GM12874 (cell line): Measurements from ENCODE around the gene SAV1.

Experiments used
- TF ChIP-seq, protein P1 (sequence below): IDR thresholded peaks from 2 replicates; pipeline ENCODE4 v1.5.1; 2011; ENCODE audit warnings: low read depth, mild to moderate bottlenecking, control low read depth, low read length, moderate library complexity; ENCODE audit not compliant: insufficient read depth

Gene SAV1

DNA sequence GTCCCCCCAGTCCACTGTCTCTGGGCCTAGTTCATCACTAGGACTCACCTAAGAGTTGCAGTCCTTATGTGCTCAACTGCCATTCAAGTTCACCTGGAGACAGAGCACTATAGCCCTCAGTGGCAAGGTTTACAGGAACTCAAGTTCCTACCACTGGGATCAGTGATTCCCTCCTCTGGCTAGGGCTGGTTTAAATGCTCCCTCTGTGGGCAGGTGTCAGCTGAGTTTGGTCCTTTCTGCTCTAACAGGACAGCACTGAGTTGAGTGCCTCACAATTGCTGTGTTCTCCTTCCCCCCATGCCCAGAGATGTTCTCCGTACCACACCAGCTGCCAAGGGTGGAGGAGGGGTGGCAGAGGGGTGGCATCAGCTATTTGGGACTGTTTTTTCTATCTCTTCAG is 20.8 kb upstream of the SAV1 start:
- TF ChIP-seq, protein P1, sequence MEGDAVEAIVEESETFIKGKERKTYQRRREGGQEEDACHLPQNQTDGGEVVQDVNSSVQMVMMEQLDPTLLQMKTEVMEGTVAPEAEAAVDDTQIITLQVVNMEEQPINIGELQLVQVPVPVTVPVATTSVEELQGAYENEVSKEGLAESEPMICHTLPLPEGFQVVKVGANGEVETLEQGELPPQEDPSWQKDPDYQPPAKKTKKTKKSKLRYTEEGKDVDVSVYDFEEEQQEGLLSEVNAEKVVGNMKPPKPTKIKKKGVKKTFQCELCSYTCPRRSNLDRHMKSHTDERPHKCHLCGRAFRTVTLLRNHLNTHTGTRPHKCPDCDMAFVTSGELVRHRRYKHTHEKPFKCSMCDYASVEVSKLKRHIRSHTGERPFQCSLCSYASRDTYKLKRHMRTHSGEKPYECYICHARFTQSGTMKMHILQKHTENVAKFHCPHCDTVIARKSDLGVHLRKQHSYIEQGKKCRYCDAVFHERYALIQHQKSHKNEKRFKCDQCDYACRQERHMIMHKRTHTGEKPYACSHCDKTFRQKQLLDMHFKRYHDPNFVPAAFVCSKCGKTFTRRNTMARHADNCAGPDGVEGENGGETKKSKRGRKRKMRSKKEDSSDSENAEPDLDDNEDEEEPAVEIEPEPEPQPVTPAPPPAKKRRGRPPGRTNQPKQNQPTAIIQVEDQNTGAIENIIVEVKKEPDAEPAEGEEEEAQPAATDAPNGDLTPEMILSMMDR, result no peak

DNA sequence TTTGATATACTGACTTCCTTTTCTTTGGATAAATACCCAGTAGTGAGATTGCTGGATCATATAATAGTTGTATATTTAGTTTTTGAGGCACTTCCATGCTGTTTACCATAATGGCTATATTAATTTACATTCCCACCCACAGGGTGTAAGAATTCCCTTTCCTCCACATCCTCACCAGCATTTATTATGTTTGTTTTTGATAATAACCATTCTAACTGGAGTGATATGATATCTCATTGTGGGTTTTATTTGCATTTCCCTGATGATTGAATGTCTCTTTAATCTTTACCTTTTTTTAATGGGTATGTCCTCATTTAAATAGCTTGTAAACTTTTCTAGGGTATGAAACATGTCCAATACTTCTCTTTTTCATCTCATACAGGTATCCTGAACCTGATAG is 11.6 kb upstream of the SAV1 start:
- TF ChIP-seq, protein P1, result no peak

DNA sequence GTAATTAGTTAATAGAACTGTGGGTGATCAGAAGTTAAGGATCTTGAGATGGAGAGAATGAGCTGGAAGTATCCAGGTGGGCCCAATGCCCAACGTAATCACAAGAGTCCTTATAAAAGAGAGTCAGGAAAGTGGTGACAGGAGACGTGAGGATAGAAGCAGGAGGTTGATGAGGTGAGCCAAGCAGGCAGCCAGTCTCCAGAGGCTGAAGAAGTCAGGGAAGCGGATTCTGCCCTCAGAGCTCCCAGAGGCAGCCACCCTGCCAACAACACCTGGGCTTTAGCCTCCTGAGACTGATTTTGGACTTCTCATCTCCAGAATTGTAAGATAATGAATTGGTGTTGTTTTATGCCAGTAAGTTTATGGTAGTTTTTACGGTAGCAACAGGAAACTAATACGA is 10.1 kb upstream of the SAV1 start:
- TF ChIP-seq, protein P1, result no peak

DNA sequence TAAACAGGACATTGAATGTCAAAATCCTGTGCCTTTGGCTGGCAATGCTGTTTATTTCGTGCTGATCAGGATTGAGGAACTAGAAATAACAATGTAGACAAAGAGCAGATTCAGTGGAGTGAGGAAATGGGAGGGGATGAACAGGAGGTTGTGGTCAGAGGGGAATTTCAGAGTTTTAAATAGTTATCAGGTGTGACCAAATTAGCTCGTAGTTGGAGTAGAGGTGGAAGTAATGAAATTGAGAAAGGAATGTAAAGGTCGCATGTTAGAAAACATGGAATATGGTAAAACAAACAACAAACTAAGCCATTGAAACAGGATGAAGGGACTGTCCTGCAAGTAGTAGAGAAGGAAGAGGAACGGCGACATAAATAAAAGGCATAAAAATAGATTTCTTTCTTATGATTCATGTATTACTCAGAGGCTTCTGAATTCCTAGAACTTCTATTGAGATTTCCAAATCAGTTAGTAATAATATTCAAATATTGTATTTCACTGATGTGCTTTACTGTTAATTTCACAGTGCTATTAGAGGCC is 9.5 kb upstream of the SAV1 start:
- TF ChIP-seq, protein P1, result no peak

DNA sequence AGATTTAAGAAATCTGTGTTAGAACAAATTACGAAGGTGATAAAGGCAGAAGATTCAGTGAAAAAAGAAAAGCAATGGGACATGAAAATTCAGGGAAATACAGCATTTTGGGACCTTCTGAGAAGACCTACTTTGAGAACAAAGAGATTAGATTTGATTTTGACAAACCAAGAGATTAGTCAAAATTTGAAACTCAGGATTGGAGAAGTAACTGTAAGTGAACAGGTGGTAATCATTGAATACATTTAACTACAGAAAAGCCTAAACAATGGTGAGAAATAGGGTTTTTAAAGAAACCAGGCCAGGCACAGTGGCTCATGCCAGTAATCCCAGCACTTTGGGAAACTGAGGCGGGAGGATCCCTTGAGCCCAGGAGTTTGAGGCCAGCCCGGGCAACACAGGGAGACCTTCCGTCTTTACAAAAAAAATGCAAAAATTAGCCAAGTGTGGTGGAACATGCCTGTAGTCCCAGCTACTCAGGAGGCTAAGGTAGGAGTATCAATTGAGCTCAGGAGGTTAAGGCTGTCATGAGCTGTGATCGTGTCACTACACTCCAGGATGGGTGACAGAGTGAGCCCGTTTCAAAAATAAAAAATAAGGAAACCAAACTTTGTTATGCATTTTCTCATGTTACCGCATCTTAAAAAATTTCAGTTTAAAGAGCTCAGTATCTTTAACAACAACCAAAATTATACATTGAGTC is 8.9 kb upstream of the SAV1 start:
- TF ChIP-seq, protein P1, result no peak

DNA sequence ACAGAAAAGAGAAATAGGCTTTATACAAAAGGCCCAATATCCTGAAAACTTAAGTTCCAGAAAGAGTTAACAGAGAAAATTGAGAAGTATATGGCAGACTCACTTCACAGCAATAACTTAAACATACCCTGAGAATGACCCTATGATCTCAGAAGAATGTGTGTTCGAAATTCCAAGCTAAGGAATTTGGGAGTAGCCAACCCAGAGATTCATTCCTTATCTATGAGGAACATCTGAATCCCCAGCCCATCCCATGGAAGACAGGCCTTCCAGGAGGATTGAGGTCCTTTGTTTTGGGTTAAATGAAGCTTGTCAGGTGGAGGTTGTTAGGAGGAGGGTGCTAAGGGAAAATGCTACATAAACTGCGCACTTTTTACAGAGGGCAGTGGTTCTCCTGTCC is 7.5 kb upstream of the SAV1 start:
- TF ChIP-seq, protein P1, result no peak

DNA sequence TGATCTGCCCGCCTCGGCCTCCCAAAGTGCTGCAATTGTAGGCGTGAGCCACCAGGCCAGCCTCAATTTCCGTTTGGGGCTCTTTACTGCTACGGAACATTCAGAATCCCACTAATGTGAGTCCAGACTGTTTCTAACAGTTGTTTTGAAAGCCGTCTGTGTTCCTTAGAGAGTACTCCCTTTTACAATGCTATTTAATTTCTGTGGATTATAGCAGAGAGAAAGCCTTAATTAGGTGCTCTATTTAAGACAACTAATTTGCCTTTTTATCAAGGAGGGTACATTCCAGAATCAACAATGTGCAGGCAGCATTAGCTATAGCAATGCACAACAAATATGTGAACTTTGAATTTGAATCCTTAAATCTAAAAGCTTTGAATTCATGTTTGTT is 2.8 kb upstream of the SAV1 start:
- TF ChIP-seq, protein P1, result no peak
